Stimulated activated naive CD8-positive, alpha-beta T cell treated with anti-CD3 and anti-CD28 coated beads, Interleukin-15, amount 100 ng/mL, for 72 hours (primary cell): Measurements from ENCODE around the gene PACS1.
A peak's percentile ranks its signal among the peaks of the same experiment; 100 is the strongest.
"Not testable (repeated sequence)": the region's sequence is repeated elsewhere in the genome, so short reads cannot be mapped to it uniquely, and the experiment has no call there.

Experiments
- ATAC-seq: fragments of 150-1000 bp; cut with Tn5 transposase; 2 replicates; pipeline ENCODE4 v1.10.0; 2021; ENCODE audit warnings: mild to moderate bottlenecking, moderate library complexity
- DNase-seq, 2 donors: peaks; one replicate each; pipeline ENCODE4 v3.0.0; 2021 to 2022
- H3K27ac Mint-ChIP-seq, 2 donors: one replicate each; pipeline ENCODE4 v1.8.0; 2022; ENCODE audit warnings: mild to moderate bottlenecking in 2 of 2, mixed read lengths in 2 of 2, moderate library complexity in 2 of 2
- H3K27me3 Mint-ChIP-seq: one replicate; pipeline ENCODE4 v1.8.0; 2022; ENCODE audit warnings: mixed read lengths
- H3K4me1 Mint-ChIP-seq: one replicate; pipeline ENCODE4 v1.8.0; 2022; ENCODE audit warnings: mild to moderate bottlenecking, mixed read lengths
- H3K4me3 Mint-ChIP-seq, 2 donors: one replicate each; pipeline ENCODE4 v1.8.0; 2022; ENCODE audit warnings: mild to moderate bottlenecking in 2 of 2, mixed read lengths in 2 of 2, moderate library complexity in 1 of 2
- H3K9me3 Mint-ChIP-seq, 2 donors: one replicate each; pipeline ENCODE4 v1.8.0; 2022; ENCODE audit warnings: mixed read lengths in 2 of 2

Gene PACS1

DNA sequence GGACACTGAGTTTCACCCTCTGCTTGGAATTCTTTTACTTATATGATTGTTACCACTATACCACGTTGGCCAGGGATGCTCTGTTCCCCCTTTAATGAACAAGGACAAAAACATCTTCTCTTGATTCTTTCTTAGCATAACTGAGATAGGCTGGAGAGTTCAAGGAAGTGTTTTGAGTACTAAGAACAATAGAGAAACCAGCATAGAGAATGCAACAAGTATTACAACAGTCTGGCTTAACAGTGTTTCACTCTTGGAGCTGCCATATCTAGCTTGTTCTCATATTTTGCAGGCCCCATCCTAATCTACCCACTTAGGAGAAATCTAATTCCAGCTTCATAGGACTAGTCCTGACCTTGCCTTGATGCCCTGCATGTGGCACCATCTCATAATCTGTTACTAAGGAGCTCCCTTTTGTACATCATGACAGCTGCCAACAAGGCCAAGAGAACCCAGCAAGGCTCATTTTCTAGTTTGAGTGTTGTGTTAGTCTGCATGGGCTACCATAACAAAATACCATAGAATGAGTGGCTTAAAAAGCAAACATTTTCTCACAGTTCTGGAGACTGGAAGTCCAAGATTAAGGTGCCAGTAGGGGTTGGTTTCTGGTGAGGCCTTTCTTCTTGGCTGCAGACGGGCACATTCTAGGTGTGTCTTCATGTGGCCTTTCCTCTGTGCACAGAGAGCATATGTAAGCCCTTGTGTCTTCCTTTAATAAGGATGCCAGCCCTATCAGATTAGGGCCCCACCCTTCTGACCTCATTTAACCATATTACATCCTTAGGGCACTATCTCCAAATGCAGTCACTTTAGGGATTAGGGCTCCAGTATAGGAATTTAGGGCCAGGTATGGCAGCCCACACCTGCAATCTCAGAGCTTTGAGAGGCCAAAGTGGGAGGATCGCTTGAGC, 37.8 kb downstream of the PACS1 start:
- peaks cover 95% of the 10 kb centered on the region for H3K4me1 Mint-ChIP-seq
- peak overlapping the region; percentile 43 to 72 for H3K27ac Mint-ChIP-seq
- H3K9me3 Mint-ChIP-seq: no peaks in the 10 kb centered on the region
- DNase-seq (no peak), ATAC-seq (peak; percentile 73)
- H3K27me3 Mint-ChIP-seq: no peaks in the 10 kb centered on the region
- H3K4me3 Mint-ChIP-seq: peak overlapping the region; percentile 54 to 56

DNA sequence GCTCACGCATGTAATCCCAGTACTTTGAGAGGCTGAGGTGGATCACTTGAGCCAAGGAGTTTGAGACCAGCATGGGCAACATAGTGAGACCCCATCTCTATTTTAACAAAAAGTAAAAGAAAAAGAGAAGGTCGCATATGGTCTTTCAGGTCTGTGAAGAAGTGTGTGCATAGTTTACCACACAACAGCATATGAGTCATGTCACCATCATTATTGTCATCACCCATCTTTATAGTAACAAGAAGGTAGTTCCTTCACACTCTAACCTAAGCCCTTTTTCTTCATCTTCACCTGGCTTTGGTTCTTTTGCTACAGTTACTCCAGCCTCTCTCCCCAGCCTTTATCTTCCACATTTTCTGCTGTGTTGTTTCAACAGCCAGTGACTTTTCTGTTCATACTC, 39.2 kb downstream of the PACS1 start:
- ATAC-seq: peak; percentile 77
- peaks cover 94% of the 10 kb centered on the region for H3K4me1 Mint-ChIP-seq
- DNase-seq: no peak
- H3K4me3 Mint-ChIP-seq: peak overlapping the region; percentile 3 to 9
- no peaks in the 10 kb centered on the region for H3K9me3 Mint-ChIP-seq
- peak overlapping the region in 1 of 2 donors; percentile 33 for H3K27ac Mint-ChIP-seq
- H3K27me3 Mint-ChIP-seq: no peaks in the 10 kb centered on the region

DNA sequence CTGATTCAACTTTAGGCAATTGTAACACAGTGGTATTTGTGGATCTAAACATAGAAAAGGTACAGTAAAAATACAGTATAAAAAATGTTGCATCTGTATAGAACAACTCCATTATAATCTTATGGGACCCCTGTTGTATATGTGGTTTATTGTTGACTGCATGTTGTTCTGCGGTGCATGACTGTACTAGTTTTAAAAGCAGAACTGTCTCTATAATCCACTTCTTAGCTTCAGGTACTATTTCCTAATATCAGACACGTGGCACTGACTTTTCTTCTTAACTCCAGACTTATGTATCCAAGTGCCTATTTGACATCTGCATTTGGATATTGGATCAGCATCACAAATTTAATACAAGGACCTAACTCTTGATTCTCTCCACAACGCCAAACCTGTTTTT, 41.1 kb downstream of the PACS1 start:
- ATAC-seq (no peak), DNase-seq (no peak)
- Mint-ChIP-seq H3K27ac (no peak overlapping the region), H3K4me3 (no peak overlapping the region), H3K27me3 (no peaks in the 10 kb centered on the region), H3K4me1 (peaks cover 92% of the 10 kb centered on the region), H3K9me3 (no peaks in the 10 kb centered on the region)

DNA sequence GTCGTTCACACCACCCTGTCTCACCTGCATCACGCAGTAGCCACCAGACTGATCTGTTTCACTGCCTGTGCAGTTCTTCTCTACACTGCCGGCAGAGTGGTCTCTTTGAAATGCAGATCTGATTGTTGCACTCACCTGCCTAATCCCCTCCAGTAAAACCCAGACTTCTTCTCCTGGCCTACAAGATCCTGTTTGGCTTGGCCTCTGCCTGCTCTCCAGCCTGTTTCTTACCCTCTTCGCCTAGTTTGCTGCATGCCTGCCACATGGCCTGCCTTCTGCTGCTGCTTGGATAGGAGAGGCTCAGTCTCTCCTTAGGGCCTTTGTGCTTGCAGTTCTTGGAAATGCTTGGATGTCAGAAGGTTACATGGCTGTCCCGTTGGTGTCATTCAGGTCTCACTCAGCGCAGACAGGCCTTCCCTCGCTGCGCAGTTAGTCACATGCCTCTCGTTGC, 42.0 kb downstream of the PACS1 start:
- H3K4me3 Mint-ChIP-seq: peak overlapping the region; percentile 2 to 50
- H3K9me3 Mint-ChIP-seq: no peaks in the 10 kb centered on the region
- H3K27ac Mint-ChIP-seq: peak overlapping the region; percentile 2 to 67
- H3K27me3 Mint-ChIP-seq: no peaks in the 10 kb centered on the region
- DNase-seq: no peak
- peaks cover 93% of the 10 kb centered on the region for H3K4me1 Mint-ChIP-seq
- ATAC-seq: no peak

DNA sequence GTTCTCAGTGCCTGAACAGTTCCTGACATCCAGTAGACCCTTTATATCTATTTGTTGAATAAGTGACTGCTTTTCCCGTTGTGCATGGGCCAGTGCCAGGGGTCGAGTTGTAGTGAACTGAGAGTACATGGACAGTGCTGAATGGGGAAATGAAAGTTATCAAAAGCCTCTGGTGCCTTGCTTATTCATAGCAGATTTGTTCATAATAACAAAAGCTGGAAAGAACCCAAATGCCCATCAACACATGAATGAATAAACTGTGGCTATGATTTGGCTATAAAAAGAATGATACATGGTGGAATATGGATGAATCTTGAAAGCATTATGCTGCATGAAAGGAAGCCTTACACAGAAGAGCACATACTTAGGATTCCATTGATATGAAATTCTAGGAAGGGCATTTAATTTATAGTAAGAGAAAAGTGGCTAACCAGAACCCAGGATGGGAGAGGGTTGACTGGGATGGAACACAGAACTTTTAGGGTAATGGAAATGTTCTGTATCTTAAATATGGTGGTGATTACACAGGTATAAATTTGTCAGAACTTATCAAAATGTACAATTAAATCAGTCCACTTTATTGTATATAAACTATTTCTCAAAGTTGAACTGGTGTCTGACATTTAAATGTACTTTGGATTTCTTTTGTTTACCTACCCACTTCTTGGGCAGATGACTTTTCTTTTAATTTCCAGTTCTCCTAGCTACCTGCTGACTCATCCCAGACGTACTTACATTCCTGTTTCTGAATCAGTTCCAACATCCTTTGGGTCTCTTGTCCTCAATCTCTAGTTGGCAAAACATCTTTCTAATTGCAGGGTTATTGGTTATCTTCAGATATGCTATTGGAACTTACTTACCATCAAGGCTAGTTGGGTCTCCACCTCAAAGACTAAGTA, 42.8 kb downstream of the PACS1 start:
- H3K27ac Mint-ChIP-seq: peak overlapping the region; percentile 75 to 93
- DNase-seq (no peak), ATAC-seq (no peak)
- peaks cover 93% of the 10 kb centered on the region for H3K4me1 Mint-ChIP-seq
- peak overlapping the region; percentile 63 to 75 for H3K4me3 Mint-ChIP-seq
- no peaks in the 10 kb centered on the region for H3K27me3 Mint-ChIP-seq
- H3K9me3 Mint-ChIP-seq: no peaks in the 10 kb centered on the region

DNA sequence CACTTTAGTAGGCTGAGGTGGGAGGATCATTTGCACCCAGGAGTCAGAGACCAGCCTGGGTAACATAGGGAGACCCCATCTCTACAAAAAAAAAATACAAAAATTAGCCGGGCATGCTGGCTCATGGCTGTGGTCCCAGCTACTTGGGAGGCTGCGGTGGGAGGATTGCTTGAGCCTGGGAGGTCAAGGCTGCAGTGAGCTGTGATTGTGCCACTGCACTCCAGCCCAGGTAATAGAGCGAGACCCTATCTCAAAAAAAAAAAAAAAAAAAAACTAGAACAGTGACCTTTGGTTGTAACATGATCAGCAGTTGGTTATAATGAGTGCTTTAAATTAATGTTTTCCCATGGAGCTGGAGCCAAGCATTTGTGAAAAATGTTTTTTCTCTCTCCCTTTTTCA, 44.9 kb downstream of the PACS1 start:
- not testable (repeated sequence) for H3K27me3 Mint-ChIP-seq, DNase-seq, H3K9me3 Mint-ChIP-seq, ATAC-seq
- Mint-ChIP-seq H3K4me1 (peaks cover 93% of the 10 kb centered on the region), H3K4me3 (peak overlapping the region; percentile 80 to 86), H3K27ac (peak overlapping the region in 1 of 2 donors; percentile 66)

DNA sequence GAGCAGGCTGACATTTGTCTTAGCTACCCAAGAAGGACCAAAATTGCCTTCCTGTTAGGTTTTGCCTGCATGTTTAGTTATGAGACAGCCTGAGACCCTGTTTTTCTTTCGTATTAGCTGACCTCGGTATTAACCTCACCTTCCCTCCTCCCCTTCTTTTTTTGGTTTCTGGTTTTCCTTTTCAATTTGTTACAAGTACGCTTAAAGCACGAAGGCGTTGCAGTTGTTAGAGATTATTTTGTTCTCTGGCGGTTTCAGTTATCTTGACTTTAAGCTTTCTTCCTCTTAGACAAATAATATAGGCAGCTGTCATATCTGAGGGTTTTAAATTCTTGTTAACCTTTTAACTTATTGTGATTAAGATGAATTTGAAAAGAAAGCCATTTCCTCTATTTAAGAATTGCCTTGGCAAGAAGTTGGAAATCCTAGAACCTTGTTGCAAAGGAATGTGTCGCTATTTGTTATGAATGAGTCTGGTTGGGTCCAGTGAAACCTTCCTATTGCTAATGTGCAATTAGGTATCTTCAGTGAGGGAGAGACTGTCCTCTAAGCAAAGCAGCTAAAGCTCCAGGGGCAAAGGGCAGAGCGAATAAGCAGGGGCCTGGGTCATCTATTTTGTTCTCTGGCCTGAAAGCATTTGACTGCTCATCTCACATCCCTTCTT, 45.7 kb downstream of the PACS1 start:
- Mint-ChIP-seq H3K27me3 (no peaks in the 10 kb centered on the region), H3K4me1 (peaks cover 96% of the 10 kb centered on the region), H3K9me3 (no peaks in the 10 kb centered on the region), H3K27ac (peak overlapping the region; percentile 12 to 95), H3K4me3 (peak overlapping the region; percentile 80 to 86)
- ATAC-seq (peak; percentile 80), DNase-seq (no peak)

DNA sequence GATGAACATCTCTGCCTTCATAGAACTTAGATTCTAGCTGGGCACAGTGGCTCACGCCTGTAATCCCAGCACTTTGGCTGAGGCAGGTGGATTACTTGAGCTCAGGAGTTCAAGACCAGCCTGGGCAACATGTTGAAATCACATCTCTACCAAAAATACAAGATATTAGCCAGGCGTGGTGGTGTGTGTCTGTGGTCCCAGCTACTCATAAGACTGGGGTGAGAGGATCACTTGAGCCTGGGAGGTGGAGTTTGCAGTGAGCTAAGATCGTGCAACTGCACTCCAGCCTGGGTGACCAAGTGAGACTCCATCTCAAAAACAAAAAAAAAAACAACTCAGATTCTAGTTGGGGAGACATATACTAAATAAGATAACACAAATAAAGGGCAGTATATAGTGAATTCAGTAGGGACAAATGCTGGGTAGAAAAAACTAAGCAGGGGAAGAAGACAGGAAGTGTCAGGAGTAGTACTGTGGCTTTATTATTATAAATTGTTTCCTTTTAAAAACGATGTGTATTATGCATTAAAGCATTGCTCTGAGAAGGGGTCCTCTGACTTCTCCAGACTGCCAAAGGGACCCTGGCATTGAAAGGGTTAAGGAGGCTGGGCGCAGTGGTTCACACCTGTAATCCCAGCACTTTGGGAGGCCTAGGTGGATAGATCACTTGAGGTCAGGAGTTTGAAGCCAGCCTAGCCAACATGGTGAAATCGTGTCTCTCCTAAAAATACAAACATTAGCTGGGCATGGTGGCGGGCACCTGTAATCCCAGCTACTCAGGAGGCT, 46.7 kb downstream of the PACS1 start:
- DNase-seq: peak in 1 of 2 donors; percentile 40
- H3K9me3 Mint-ChIP-seq: no peaks in the 10 kb centered on the region
- H3K27ac Mint-ChIP-seq: peak overlapping the region; percentile 95 to 98
- ATAC-seq: peak; percentile 68
- H3K4me1 Mint-ChIP-seq: peaks cover 96% of the 10 kb centered on the region
- H3K4me3 Mint-ChIP-seq: peak overlapping the region; percentile 80 to 86
- H3K27me3 Mint-ChIP-seq: no peaks in the 10 kb centered on the region

DNA sequence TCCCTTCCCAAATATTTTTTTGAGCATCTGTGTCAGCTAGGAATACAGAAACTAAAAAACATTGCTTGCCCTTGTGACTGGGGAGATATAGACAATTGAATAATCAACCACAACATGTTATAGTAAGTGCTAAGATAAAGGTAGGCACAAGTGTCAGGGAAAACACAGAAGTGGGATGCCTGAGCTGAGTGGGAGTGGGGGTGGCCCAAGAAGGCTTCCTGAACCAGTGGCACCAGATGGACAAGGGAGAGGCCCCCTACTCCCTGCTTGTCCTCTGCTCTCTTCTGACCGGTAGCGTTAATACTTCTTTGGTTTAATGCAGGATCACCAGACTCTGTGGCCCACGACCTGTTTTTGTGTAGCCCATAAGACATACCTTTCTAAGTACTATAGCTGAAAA, 48.8 kb downstream of the PACS1 start:
- ATAC-seq: no peak
- Mint-ChIP-seq H3K27me3 (no peaks in the 10 kb centered on the region), H3K4me1 (peaks cover 86% of the 10 kb centered on the region), H3K27ac (peak overlapping the region in 1 of 2 donors; percentile 22), H3K4me3 (peak overlapping the region in 1 of 2 donors; percentile 23), H3K9me3 (no peaks in the 10 kb centered on the region)
- DNase-seq: no peak

DNA sequence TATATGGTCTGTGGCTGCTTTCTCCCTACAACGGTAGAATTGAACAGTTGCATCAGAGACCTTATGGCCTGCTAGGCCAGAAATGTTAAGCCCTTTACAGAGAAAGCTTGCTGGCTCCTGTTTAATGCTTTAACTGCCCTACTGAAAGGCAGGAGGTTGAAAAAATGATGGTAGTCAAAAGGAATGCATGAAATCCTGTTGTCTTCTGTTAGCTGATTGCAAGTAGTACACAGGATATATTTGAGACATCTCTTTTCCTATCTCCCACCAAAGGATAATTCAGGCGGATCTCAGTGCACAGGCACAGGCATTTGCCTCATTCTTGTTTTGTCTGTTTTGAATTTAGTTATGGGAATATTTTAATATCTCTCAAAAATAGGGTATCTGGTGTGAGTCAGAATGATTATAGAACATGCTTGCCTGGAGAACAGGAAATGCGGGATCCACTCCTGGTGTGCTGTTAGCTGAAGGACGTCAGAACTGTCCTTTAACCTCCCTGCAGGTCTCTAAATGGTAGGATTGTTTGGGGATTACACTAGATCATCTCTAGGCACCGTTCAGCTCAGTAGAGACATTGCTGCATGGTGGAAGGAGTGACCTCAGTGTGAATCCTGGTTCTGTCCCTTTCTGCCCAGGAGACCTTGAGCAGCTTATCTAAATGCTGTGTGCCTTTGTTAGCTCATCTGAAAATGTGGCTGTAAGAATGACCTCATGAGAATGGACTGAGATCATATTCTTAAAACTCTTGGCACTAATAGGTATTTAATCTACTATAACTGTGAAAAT, 49.5 kb downstream of the PACS1 start:
- no peaks in the 10 kb centered on the region for H3K27me3 Mint-ChIP-seq
- no peak for ATAC-seq
- no peaks in the 10 kb centered on the region for H3K9me3 Mint-ChIP-seq
- H3K4me1 Mint-ChIP-seq: peaks cover 89% of the 10 kb centered on the region
- peak overlapping the region in 1 of 2 donors; percentile 59 for H3K27ac Mint-ChIP-seq
- peak overlapping the region in 1 of 2 donors; percentile 12 for H3K4me3 Mint-ChIP-seq
- DNase-seq: no peak

DNA sequence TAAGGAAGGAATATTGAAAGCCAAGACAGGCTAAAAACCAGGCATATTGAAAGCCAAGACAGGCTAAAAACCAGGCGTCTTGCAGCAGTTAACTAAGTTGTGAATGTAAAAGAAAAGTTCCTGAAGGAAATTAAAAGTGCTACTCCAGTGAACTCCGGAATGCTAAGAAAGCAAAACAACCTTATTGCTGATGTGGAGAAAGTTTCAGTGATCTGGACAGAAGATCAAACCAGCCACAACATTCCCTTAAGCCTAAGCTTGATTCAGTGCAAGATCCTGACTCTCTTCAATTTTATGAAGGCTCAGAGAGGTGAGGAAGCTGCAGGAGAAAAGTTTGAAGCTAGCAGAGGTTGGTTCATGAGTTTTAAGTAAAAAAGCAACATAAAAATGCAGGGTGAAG, 51.4 kb downstream of the PACS1 start:
- ATAC-seq (no peak), DNase-seq (no peak)
- Mint-ChIP-seq H3K27me3 (no peaks in the 10 kb centered on the region), H3K4me1 (peaks cover 89% of the 10 kb centered on the region), H3K9me3 (no peaks in the 10 kb centered on the region), H3K27ac (peak overlapping the region in 1 of 2 donors; percentile 28), H3K4me3 (no peak overlapping the region)

DNA sequence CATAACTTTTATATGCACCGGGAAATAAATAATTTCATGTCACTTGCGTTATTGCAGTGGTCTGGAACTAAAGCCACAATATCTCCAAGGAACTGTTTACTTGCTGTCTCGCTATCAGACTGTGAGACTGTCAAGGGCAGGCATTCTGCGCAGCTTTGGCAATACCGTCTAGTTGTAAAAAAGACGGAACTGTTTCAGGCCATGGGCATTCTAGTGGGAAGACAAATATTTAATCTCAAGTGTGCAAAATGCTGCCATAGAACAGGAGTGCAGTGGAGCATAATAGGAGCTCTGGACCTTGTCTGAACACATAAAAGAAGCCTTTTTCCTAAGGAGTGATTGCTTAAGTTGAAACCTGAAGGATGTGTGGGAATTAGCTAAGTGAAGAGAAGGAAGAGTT, 53.8 kb downstream of the PACS1 start:
- no peak overlapping the region for H3K4me3 Mint-ChIP-seq
- H3K27me3 Mint-ChIP-seq: no peaks in the 10 kb centered on the region
- ATAC-seq (no peak), DNase-seq (no peak)
- H3K4me1 Mint-ChIP-seq: peaks cover 86% of the 10 kb centered on the region
- peak overlapping the region in 1 of 2 donors; percentile 79 for H3K27ac Mint-ChIP-seq
- no peaks in the 10 kb centered on the region for H3K9me3 Mint-ChIP-seq

DNA sequence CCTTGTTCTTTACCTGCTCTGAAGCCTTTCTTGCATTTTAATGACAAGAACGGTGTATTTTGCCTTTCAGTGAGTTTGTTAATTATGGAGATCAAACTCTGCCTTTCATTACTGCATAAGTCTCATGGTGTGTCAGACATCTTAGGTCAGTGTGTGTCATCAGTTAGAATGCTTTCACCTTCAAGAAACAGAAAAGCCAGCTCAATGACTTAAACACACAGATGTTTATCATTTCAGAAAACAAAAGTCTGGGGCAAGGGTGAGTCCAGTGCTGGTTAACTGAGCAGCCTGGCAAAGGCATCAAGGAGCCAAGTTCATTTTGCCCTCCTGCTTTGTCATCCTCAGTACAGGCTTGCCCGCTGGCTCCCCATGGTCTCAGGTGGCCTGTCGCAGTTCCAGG, 54.5 kb downstream of the PACS1 start:
- DNase-seq: no peak
- peaks cover 83% of the 10 kb centered on the region for H3K4me1 Mint-ChIP-seq
- peak overlapping the region; percentile 79 to 81 for H3K27ac Mint-ChIP-seq
- no peaks in the 10 kb centered on the region for H3K27me3 Mint-ChIP-seq
- peak; percentile 24 for ATAC-seq
- H3K9me3 Mint-ChIP-seq: no peaks in the 10 kb centered on the region
- peak overlapping the region in 1 of 2 donors; percentile 40 for H3K4me3 Mint-ChIP-seq

DNA sequence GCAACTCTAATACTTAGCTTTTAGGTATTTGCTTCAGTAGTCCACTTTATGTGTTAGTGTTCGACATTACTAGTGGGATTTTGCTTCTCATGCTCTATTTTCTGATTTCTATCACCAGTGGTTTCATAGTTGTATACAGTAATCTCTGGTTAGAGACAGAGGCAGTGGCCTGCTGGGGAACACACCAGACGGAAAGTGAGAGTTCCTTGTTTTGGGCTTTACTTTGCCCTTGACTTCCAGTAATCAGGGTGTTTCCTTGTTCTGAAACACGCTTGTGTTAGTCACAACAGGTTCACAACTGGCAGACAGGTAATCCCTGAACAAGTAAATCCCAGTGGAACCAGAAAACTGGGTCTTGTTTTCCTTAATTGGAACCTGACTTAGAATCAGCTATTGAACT, 56.0 kb downstream of the PACS1 start:
- H3K27me3 Mint-ChIP-seq: no peaks in the 10 kb centered on the region
- H3K9me3 Mint-ChIP-seq: no peaks in the 10 kb centered on the region
- peak overlapping the region; percentile 87 to 88 for H3K4me3 Mint-ChIP-seq
- H3K27ac Mint-ChIP-seq: peak overlapping the region; percentile 23 to 97
- ATAC-seq (peak; percentile 72), DNase-seq (peak in 1 of 2 donors; percentile 42)
- H3K4me1 Mint-ChIP-seq: peaks cover 82% of the 10 kb centered on the region
